ENCODE data around the gene PDE6B.
"Not testable (repeated sequence)": the region's sequence is repeated elsewhere in the genome, so short reads cannot be mapped to it uniquely, and the experiment has no call there.

The PDE6B gene

GRCh38 chr4:656436-657337, 31.3 kb downstream of the PDE6B start:
- DNase-seq (ENCODE audit: low read depth in 2 of 2, low spot score in 1 of 2): no peak

DNA sequence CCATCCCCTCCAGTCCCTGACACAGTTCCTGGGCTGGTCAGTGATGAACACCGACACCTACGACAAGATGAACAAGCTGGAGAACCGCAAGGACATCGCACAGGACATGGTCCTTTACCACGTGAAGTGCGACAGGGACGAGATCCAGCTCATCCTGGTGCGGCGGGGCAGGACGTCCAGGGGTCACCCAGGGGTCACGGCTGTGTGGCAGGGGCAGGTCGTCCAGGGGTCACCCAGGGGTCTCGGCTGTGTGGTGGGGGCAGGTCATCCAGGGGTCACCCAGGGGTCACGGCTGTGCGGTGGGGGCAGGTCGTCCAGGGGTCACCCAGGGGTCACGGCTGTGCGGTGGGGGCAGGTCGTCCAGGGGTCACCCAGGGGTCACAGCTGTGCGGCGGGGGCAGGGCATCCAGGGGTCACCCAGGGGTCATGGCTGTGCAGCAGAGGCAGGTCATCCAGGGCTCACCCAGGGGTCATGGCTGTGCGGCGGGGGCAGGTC, 32.0 kb downstream of the PDE6B start:
- DNase-seq (ENCODE audit: low read depth in 2 of 2, low spot score in 1 of 2): no peak

GRCh38 chr4:657834-658667, 32.7 kb downstream of the PDE6B start:
- DNase-seq (ENCODE audit: low read depth in 2 of 2, low spot score in 1 of 2): no peak

GRCh38 chr4:658681-659667, 33.6 kb downstream of the PDE6B start:
- DNase-seq (ENCODE audit: low read depth in 2 of 2, low spot score in 1 of 2): no peak

DNA sequence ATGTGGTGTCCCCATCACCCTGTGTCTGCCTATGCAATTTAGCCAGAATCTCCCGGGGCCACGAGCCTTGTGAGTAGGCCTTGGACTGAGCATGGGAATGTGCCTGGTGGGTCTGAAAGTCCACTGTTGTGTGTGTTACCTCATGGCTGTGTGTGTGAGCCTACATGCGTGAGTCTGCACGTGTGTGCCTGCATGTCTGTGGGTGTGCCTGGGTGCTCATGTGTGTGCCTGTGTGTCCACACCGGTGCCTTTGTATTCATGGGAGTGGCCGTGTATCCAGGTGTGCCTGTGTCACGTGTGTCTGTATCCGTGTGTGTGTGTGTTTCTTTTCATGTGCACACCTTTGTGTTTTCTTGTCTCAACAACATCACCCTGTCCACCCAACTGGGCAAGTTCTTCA, 34.5 kb downstream of the PDE6B start:
- DNase-seq (ENCODE audit: low read depth in 2 of 2, low spot score in 1 of 2): no peak

DNA sequence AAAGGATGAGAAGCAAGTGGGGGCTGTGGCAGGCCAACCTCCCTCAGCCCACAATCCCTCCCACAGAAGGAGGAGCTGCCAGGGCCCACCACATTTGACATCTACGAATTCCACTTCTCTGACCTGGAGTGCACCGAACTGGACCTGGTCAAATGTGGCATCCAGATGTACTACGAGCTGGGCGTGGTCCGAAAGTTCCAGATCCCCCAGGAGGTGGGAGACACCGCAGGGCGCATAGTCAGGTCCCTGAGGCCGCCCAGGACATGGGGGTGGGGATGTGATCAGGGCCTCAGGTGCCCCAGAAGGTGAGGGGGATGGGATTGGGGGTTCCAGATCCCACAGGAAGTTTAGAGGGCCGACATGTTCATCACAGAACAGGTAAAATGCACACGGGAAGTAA, 35.0 kb downstream of the PDE6B start:
- DNase-seq (ENCODE audit: low read depth in 2 of 2, low spot score in 1 of 2): no peak

DNA sequence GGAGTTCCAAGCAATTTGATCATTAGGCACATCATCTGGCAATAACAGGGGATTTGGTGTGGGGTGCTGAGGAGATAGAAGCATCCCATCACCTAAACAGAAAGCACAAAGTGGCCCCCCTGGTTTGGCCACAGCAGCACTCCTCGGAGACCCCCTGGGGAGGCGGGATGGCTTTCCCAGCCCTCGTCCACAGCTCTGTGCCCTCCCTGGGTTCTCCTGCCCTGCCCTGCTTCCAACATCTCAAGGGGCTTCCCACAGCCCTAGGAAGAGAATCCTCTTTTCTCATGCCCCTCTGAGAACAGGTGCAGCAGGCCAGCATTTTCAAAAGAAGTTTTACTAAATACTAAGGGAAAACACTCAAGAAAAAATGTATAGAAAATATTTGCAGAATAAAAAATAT, 35.9 kb downstream of the PDE6B start:
- no peak for DNase-seq (ENCODE audit: low read depth in 2 of 2, low spot score in 1 of 2)

DNA sequence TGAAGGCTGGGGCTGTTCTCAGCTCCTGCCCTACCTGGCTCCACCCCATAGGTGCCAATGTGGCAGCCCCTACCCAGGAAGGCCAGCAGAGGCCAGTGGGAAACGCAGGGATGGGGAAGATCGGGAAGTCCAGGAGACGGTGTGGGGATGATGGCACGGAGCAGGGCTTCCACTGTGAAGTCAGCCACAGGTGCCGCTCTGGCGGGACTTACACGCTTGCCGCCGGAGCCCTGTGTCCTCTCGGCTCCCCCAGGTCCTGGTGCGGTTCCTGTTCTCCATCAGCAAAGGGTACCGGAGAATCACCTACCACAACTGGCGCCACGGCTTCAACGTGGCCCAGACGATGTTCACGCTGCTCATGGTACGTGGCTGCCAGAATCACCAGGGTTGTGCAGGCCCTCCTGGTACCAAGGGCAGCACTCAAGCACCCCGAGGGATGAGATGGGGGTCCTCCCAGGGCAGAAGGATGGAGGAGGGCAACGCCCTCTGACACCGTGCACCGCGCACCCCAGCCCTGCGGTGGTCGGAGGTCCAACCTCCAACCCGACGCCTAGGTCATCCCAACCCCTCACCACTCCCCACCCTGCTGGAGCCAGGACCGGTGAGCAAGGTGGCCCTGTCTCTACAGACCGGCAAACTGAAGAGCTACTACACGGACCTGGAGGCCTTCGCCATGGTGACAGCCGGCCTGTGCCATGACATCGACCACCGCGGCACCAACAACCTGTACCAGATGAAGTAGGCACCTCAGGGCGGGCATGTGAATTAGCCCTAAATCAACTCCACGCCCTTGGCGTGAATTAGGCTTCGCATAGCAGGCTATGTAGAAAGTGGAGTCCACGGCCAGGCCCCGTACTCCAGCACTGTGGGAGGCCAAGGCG, 36.7 kb downstream of the PDE6B start:
- no peak for DNase-seq (ENCODE audit: low read depth in 2 of 2, low spot score in 1 of 2)

- DNase-seq (ENCODE audit: low read depth in 2 of 2, low spot score in 1 of 2): no peak
Observed at GRCh38 chr4:663046-663437, 37.7 kb downstream of the PDE6B start.

GRCh38 chr4:663438-664428, 38.4 kb downstream of the PDE6B start:
- DNase-seq (ENCODE audit: low read depth in 2 of 2, low spot score in 1 of 2): peak; percentile 56 to 74

DNA sequence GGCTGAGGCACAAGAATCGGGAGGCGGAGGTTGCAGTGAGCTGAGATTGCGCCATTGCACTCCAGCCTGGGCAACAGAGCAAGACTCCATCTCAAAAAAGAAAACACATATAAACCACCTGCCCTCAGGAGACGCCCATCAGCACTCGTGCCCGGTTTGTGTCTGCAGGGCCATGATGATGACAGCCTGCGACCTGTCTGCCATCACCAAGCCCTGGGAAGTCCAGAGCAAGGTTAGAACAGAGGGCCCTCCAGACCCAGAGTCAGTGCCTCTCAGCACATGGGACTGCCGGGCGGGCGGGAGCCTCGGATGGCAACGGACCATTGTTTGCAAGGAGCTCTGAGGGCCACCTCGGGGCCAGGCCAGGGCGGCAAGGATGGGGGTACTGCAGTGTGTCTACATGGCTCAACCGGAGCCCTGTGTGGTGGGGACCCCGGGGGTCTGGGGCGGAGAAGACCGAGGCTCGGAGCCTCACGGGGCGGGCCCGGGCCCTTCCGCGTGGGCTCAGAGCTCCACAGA, 39.4 kb downstream of the PDE6B start:
- DNase-seq (ENCODE audit: low read depth in 2 of 2, low spot score in 1 of 2): no peak

GRCh38 chr4:665381-665750, 40.0 kb downstream of the PDE6B start:
- no peak for DNase-seq (ENCODE audit: low read depth in 2 of 2, low spot score in 1 of 2)

DNA sequence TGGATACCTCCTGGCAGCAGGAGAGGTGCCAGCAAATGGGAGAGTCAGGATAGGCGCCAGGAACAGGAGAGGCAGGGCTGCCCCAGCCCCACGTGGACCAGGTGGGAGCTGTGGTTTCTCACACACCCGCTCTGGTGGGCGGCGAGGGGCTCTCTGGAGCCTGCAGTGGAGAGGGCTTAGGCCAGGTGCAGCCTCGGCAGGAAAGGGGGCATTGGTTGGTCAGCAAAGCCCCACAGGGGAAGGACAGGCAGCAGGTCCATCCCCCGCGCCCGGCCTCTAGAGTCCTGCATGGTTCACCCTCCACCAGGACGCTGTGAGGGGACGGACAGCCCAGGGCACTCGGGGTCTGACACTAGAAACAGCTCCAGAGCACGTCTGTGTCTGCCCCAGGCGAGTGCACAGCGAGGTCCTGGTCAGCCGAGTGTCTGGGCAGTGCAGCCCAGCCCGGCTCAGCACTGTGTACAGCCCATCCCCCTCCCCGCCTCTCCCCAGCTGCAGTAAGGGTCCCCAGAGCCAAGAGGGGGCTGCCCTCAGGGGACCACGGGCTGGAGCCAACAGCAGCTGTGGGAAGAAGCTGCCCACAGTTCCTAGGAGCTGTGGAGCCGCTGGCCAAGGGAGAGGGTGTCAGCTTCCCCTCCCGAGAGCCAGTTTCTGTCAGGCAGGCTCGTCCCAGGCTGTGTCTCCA, 40.5 kb downstream of the PDE6B start:
- no peak for DNase-seq (ENCODE audit: low read depth in 2 of 2, low spot score in 1 of 2)

- no peak for DNase-seq (ENCODE audit: low read depth in 2 of 2, low spot score in 1 of 2)
Observed at GRCh38 chr4:666436-666810, 41.0 kb downstream of the PDE6B start.

DNA sequence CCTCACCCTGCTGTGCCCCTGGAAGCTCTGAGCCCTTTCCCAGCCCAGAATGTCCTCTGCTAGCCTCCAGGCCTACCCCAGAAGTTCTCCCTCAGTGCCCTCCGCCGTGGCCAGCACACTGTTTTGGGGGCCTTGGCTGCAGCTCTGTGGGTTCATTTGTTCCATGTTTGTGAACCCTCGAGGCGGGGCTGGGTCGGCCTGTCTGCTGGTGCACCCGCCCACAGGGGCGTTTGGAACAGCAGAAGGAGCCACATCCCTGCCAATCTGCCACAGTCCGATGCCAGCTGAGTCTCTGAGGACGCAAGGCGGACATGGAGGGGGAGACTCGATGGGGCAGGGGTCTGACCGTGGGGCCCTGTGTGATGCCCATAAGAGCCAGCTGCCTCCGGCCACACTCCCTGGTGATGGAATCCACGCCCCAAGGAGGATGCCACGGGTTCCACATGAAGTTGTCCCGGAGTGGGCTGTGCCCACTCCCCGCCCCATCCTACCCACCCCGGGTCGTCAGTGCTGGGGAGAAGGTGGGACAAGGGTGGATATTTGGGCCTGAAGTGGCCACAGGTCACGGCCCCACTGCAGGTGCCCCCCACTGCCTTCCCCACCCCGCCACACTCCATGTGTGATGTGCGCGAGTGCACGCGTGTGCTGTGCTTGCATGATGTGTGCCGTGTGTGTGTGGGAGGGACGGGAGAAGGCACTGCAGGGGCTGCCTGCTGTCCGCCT, 41.6 kb downstream of the PDE6B start:
- DNase-seq (ENCODE audit: low read depth in 2 of 2, low spot score in 1 of 2): no peak

- DNase-seq (ENCODE audit: low read depth in 2 of 2, low spot score in 1 of 2): no peak
Observed at GRCh38 chr4:667545-667925, 42.2 kb downstream of the PDE6B start.

DNA sequence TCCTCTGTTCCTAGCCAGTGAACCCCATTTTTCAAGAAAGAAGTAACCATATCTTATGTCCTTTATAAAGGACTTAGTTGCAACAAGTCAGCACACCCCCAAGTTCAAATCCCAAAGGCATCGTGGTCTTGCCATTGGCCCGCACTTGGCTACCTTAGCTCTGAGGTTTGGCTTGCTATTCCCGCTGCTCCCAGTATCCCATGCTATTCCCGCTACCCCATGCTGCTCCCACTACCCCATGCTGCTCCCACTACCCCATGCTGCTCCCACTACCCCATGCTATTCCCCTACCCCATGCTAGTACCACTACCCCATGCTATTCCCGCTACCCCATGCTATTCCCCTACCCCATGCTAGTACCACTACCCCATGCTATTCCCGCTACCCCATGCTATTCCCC, 42.8 kb downstream of the PDE6B start:
- DNase-seq (ENCODE audit: low read depth in 2 of 2, low spot score in 1 of 2): not testable (repeated sequence)

All from stimulated activated CD8-positive, alpha-beta memory T cell treated with anti-CD3 and anti-CD28 coated beads, Interleukin-4, amount 100 ng/mL, for 4 hours (primary cell).